Stimulated activated CD4-positive, alpha-beta T cell treated with anti-CD3 and anti-CD28 coated beads, Interleukin-2, amount 100 ng/mL, for 4 hours (primary cell): ENCODE results near the gene UBALD2.
A peak's percentile ranks its signal among the peaks of the same experiment; 100 is the strongest.
"Not testable (repeated sequence)": the region's sequence is repeated elsewhere in the genome, so short reads cannot be mapped to it uniquely, and the experiment has no call there.

Experiments used
- DNase-seq: peaks from one replicate; pipeline ENCODE4 v3.0.0-alpha.2; 2020; ENCODE audit warnings: low read depth

UBALD2 gene

DNA sequence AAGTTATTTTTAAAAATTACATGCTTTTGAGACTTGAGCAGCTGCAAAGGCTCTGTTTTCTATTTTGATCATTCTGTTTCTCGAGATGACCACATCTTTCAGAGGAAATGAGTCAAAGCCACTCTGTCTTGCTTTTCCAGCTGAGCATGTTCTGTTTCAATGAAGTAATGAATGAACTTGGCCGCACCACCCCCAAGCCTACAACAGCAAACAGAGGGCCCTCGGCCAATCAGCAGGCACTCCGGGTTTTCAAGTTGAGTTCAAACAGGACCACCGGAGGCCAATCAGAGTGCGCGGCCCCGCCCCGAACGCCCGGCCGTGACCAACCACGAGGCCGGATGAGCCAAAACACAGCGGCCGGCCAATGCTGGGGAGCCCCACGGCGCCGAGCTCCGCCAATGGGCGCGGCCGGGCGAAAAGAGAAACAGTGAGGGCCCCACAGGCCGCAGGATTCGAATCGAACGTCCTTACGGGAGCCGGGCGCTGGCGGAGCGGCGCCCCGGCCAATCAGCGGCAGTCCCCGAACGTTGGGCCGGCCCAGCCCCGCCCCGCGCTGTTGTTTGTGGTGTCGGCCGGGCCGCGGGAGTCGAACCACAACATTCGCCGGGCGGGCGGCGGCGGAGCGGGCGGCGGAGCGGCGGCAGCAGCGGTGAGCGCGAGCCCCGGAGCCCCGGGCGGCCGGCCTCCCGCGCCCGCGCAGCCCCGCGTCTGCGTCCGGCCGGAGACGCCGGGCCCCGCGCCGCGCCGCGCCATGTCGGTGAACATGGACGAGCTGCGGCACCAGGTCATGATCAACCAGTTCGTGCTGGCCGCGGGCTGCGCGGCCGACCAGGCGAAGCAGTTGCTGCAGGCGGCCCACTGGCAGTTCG, at the start of gene UBALD2:
Gene UBALD2, plus strand, starts transcription at position 594 of the 869 bp plus-strand sequence. Its CDS starts 158 bp downstream, at position 752.
- peak; percentile 98 for DNase-seq

DNA sequence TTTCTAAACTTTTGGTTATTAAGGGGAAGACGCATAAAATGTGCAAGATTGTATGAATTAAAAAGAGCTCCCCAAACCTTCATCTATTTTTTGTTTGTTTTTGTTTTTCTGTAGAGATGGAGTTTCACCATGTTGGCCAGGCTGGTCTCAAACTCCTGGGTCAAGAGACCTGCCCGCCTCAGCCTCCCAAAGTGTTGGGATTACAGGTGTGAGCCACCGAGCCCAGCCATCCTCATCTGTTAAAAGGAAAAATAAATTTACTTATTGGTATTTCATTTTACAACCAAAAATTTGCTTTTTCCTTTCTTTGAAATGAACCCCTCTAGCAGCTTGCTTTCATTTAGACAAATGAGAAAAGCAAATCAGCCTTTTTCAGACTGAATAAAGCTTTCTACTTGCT, 48.1 kb upstream of the UBALD2 start:
- no peak for DNase-seq

GRCh38 chr17:76219670-76220383, 45.3 kb upstream of the UBALD2 start:
- DNase-seq = no peak

DNA sequence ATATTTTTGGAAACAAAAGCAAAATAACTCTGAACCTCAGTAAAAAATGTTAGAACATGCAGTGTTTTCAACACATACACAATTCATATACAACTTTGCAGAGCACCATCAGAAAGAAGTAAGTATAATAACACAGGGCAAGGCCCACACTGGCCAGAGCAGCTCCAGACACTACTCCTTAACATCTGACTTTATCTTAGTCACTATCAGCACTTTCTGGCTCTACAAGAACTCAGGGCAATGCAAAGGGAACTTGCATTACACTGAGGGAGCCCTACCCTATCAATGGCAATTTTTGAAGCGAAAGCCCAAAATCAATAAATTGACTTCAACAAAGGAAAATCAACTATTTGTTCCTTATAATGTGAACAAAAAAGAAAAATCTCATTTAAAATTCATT, 41.3 kb upstream of the UBALD2 start:
- DNase-seq = no peak

DNA sequence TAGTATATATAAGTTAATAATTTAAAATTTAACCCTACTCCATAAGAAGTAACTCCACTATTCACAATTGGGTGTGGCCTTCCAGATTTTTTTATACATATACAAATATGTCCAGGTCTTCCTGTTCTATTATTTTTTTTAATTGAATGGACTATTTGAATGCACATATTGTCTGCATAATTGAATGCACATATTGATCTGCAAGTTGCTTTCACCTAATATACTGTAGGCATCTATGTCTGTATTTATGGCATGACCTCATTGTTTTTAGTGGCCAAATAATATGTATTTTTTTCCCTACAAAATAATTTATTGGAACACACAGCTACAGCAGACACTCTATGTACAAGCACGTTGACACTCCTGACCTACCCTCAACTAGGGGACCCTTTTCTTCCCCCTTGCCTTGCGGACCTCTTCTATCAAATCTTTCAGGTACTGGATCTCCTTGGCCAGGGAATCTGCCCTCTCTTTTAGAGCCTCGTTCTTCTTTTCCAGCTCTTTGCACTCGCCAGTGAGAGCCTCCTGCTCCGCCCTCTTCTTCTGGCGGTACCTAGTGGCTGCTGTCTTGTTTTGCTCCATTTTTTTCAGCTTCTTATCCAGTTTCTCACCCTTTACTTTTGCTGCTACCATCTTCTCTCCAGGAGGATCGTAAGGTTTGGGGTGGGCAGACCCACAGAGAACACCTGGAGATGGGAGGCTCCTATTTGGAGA, 39.6 kb upstream of the UBALD2 start:
- not testable (repeated sequence) for DNase-seq

DNA sequence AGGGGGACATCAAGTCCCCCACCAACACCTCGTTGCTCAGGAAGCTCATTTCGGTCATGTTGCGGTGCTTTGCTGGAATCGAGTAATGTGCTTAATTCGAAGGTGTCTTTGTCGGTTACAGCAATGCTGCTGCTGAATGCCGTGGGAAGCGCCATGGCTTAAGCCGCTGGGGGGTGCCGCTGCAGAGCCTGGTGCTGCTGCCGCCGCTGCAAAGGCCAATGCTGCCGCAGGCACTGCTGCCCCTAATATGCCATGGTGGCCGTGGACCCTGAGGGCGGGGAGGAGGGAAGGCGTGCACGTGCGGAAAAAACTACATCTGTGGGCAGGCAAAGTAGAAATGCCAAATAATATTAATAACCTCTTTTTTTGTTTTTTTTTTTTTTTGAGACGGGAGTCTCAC, 38.4 kb upstream of the UBALD2 start:
- DNase-seq = not testable (repeated sequence)

DNA sequence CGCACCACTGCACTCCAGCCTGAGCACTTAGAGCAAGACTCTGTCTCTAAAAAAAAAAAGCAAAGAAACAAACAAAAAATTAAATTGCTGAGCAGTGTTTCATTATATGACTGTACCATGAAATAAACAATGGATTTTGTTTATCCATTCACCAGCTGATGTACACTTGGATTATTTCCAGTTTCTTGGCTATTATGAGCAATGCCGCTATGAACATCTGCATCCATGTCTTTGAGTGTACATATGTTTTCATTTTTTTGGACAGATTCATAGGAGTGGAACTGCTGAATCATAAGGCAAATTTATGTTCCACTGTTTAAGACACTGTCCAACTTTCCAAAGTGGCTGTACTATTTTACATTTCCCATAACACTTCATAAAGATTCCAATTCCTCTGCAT, 32.8 kb upstream of the UBALD2 start:
- DNase-seq = no peak

DNA sequence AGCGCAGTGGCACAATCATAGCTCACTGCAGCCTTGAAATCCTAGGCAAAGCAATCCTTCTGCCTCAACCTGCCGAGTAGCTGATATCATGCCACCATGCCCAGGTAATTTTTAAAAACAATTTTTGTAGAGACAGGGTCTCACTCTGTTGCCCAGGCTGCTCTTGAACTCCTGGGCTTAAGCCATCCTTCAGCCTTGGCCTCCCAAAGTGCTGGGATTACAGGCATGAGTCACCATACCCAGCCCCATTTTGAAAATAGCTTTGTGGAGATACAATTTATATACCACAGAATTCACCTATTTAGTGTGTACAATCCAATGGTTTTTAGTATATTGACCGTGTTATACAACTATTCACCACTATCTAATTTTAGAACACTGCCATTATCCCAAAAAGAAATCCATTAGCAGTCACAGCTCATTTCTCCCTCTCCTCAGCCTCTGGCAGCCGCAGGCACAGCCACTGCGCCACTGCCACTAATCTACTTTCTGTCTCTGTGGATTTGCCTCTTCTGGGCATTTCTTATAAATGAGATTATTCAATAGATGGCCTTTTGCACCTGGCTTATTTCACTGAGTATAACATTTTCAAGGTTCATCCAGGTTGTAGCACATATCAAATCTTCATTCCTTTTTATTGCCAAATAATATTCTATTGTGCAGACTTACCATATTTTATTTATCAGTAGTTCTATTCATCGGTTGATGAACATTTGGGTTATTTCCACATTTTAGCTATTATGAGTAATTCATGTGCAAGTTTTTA, 31.4 kb upstream of the UBALD2 start:
- DNase-seq = no peak

- DNase-seq = no peak
Measured at GRCh38 chr17:76234354-76234679, 30.8 kb upstream of the UBALD2 start.

DNA sequence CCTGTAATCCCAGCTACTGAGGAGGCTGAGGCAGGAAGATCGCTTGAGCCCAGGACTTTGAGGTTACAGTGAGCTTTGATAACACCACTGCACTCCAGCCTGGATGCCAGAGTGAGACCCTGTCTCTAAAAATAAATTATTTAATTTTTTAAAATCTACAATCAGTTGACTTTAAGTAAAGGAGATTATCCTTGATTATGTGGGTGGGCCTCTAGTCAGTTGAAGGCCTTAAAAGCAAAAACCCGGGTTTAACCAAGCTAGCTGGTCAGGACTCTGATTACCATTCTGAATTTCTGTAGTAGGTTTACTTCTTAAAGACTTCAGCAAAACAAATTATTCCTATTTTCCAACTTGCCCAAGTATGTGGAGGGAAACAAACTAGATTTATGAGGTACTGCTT, 29.3 kb upstream of the UBALD2 start:
- no peak for DNase-seq

DNA sequence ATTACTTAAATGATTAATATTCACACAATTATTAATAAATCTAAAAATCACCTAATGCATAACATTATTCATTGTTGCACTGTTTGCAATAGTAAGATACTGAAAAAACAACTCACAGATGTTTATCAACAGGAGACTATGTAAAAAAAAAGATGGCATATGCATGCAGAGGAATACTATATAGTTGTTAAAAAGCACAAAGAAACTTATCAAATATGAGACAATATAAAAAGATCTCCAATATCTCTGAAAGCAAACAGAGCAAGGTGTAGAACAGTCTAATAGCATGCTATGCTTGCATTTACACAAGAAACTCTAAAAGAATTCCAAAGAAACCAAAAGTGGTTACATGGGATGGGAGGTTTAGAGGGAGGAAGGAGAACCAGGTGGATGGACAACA, 28.5 kb upstream of the UBALD2 start:
- no peak for DNase-seq

GRCh38 chr17:76237859-76238313, 27.3 kb upstream of the UBALD2 start:
- DNase-seq = no peak

GRCh38 chr17:76238847-76239537, 26.2 kb upstream of the UBALD2 start:
- no peak for DNase-seq

DNA sequence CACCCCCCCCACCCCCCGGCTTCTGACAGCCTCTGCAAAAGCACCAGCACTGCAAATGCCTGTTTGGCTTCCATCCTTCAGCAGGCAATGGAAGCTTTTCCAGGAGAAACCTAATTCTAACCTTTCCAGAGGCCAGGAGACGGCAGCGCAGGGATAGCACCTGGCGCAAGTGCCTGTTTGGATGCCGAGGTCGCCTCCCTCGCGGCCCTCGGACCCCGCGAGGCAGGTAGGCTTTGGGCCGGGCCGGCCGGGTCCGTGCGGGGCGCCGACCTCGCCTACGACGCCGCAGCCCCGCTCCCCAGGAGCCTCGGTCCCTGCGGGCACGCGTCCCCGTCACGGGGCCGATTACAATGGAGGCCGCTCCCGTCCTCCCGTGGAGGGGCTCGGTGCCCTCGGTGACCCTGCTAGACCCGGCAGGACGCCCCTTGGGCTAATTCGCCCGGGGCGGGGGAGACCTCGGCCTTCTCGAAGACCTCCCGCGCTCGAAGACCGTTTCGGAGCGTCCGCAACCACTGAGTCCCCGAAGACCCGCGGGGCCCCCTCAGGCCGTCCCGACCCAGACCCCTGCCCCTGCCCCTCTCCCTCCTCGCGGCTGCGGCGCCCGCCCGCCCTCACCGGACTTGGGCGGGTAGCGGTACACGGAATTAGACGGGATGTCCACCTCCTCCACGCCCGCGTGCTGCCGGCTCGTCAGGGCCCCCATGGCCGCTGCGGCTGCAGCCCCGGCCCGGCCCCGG, 25.4 kb upstream of the UBALD2 start:
- DNase-seq = no peak

DNA sequence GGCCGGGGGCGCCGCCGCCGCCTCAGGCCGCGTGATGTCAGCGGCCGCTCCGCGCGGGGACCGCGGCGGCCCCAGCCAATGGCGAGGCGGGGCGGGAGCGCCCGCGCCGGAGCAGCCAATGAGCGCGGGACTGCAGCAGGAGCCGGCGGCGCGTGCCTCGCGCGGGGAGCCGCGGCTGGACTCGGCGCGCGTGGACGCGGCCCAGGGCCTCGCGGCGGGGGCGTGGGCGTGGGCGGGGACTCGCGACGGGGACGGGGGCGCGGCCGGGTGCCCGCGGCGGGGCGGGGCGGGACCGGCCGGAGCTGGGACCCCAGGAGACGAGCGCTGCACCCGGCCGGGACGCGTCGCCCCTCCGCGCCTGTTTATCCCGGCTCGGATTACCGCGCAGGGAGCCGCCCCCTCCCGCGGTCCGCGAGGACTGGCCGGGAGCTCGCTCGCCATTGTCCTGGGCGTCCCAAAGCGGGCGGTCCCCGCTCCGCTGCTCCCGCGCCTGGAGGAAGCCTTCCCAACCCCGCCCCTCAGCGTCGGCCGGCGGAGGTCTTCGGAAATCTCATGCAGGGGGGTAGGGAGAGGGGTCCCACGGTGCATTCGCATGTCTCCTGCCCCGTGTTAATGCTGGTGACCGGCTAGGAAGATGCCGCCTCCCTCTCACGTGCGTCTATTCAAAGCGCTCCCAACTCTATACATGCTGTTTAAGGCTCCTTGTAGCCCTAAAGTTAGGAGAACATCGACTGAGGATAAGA, 24.5 kb upstream of the UBALD2 start, which contains the start of gene RNF157:
Gene RNF157, minus strand, starts transcription at position 33 of the 743 bp plus-strand sequence. CDS start 253 bp downstream, outside the sequence.
- DNase-seq = peak; percentile 51

DNA sequence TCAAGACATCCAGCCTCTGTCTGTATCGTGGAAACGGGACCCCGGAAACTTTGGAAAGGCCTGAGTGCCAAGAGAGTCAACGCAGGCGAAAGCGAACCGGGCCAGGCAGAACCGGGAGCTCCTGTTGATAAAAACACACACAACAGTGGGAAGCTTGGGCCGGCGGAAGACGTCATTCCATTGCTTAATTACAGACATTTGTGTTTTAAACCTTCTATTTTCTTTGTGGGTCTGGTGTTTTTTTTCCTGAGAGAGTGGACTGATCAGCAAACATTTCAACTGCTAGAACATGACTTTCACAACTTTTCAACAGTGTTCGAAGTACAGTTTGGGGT, 24.0 kb upstream of the UBALD2 start:
- DNase-seq = no peak

- no peak for DNase-seq
Measured at GRCh38 chr17:76241691-76242255, 23.4 kb upstream of the UBALD2 start.

DNA sequence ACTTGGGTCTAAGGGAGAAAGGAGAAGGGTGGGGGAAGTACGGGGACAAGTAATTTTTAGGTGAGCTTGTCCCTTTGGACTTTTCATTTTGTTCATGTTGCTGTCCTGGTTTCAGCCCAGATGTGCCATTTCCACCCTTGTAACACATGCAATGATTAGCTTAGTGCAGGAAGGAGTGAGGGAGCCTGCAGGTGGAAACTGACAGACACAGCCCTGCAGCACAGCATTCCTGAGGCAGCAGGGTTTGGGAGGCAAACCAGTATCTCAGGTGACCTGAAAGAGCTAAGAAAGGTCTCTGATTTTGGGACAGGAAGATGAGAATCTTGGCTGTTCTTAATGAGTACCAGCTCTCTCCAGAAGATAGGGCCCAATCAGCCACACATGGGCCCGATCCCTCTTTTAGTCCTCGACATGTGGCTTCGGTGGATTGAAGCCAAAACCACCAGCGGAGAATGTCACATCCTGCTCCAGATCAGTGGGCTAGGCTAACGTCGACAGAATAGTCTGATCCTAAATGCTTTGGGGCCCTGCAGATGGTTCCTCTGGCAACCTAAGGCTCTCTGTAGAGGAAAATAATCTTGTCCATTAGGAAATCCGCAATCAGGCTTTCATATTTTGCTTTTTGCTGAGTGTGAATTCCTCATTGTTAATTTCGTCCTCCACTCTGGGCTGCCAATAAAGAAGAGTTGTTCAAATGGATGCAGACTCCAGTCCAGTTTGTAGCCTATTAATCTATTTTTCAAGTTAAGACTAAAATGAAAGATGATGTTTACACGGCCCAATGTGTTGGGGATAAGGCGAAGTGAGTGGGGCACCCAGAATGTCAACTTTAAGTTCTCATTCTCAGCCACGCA, 21.1 kb upstream of the UBALD2 start:
- DNase-seq = no peak

DNA sequence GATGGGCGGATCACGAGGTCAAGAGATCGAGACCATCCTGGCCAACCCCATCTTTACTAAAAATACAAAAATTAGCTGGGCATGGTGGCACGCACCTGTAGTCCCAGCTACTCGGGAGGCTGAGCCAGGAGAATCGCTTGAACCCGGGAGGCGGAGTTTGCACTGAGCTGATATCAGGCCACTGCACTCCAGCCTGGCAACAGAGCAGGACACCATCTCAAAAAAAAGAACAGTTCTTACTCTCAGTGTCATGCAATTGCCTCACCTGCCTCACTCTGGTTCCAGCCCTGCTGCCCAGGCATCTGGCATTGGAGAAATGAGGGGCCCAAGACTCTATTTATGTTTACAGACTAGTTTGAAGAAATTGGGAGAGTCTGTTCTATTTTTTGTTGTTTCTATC, 20.4 kb upstream of the UBALD2 start:
- DNase-seq = not testable (repeated sequence)
